Activated gamma-delta T cell treated with Interleukin-2 at 50 U/mL for 16 hours (primary cell): ENCODE measurements around the gene CCDC28B.
A peak's percentile ranks its signal among the peaks of the same experiment; 100 is the strongest.
"Not testable (repeated sequence)": the region's sequence is repeated elsewhere in the genome, so short reads cannot be mapped to it uniquely, and the experiment has no call there.

ENCODE experiments used
- DNase-seq: peaks from one replicate; pipeline ENCODE4 v3.0.0-alpha.2; 2020

The CCDC28B gene

GRCh38 chr1:32200226-32201010 is at the start of gene CCDC28B:
TSS of gene CCDC28B (plus strand) at chr1:32200595. CDS start at chr1:32201936, 1,341 bp downstream.
- peak; percentile 40 for DNase-seq

DNA sequence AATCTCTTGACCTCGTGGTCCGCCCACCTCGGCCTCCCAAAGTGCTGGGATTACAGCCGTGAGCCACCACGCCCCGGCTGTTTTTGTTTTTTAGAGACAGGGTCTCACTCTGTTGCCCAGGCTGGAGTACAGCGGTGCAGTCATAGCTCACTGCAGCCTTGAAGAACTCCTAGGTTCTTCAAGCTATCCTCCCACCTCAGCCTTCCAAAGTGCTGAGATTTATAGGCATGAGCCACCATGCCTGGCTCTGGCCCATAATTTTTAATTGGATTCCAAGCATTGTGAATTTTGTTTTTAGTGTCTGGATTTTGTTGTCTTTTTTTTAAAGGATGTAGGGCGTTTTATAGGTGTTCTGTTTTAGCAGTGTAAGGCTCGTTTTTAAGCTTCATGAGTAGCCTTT is 49.5 kb upstream of the CCDC28B start:
- DNase-seq: no peak

GRCh38 chr1:32151319-32151787 is 49.0 kb upstream of the CCDC28B start:
- DNase-seq: no peak

DNA sequence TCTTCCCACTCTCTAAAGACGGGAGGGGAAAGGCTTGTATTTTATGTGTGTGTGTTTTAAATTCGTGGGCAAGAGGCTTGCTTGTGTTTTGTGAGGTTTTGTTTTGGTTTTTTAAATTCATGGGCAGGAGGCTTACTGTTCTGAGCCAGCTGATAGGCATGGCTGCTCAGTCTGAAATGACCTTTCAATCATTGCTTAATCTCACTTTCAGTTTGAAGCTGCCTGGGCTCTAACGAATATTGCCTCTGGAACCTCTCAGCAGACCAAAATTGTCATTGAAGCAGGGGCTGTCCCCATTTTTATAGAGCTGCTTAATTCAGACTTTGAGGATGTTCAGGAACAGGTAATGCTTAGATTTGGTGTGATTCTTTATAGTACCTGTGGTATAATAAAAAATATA is 41.2 kb upstream of the CCDC28B start:
- no peak for DNase-seq

DNA sequence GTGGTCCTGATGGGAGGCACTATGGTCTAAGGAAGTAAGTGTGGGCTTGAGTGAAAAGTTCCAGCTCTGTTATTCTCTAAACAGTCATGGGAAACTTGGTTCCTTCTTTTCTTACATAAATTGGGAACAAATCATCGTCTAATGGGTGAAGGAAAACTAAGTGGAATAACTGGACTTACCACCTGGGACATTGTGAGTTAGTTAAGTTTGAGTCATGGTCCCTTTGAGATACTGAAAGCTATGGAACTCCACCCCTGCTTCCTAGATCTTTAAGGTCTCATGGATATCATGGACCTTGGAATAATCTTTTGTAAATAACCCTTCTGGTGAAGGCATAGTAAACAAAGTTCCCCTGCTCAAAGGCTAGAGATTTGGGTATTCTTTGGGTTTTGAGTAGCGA is 37.0 kb upstream of the CCDC28B start:
- no peak for DNase-seq

DNA sequence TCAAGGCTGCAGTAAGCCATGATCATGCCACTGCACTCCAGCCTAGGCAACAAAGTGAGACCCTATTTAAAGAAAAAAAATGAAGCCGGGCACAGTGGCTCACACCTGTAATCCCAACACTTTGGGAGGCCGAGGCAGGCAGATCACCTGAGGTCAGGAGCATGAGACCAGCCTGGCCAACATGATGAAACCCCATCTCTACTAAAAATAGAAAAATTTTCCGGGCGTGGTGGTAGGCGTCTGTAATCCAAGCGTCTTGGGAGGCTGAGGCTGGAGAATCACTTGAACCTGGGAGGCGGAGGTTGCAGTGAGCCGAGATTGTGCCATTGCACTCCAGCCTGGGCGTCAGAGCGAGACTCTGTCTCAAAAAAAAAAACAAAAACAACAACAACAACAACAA is 34.8 kb upstream of the CCDC28B start:
- not testable (repeated sequence) for DNase-seq

DNA sequence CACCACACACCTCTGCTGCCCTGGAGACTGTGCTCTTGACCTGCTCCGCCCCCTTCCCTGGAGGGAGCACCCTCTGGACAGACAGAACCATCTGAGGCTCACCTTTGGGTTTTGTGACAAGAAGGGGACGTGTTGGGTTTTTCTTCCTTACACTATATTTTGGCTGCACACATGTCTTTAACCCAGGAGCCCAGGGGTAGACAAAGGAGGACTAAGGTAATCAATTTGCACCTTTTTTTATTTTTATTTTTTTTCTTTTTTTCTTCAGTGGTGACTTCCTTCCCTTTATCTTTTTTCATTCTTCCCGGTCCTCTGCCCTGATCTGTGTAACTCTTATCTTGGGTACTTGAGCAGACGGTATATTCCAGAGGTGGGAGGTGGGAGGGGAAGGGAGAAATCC is 29.4 kb upstream of the CCDC28B start:
- DNase-seq: no peak

GRCh38 chr1:32172621-32173245 is 27.7 kb upstream of the CCDC28B start:
- DNase-seq: no peak

DNA sequence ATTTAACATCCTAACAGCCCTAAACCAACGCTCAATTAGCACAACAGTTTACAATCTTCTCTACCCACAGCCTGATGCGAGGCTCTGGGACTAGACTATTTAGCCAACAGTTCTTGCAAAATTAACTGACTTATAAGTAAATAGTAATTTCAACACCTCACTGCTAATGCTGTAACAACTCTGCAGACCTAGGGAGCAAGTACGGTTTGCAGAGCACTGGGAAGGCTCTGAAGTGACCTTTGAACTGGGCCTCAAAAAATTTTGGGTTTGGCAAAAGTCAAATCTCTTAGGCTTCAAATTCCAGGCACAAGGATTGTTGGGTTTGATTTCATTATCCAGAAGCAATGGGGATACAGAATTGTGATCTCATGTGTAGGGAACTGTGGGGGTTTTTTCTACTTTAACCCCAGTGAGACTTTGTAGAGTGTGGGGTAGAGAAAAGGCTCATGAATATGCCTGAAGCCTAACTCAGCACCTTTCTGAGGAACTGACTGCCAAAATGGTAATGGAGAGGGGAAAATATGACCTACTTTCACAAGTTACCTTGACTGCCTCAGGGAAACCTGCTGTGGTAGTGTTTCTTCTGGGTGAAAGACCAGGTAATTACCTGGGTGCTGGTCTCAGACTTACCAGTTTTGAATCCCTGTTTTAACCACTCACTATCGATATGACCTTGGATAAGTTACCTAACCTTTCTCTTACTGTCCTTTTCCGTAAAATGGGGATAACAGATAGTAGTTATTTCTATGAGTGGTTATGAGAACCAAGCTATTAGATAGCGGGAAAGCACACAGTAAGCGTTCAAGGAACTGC is 21.8 kb upstream of the CCDC28B start:
- DNase-seq: no peak

- DNase-seq: no peak
Observed at GRCh38 chr1:32179193-32179442, 21.3 kb upstream of the CCDC28B start.

- DNase-seq: peak; percentile 83
Observed at GRCh38 chr1:32179443-32180185, 20.8 kb upstream of the CCDC28B start, which contains the start of gene TXLNA. TSS of gene TXLNA (plus strand) at chr1:32179675. CDS start at chr1:32180346, 671 bp downstream.

GRCh38 chr1:32180186-32181060 is 20.0 kb upstream of the CCDC28B start:
- DNase-seq: peak; percentile 19

GRCh38 chr1:32181065-32181464 is 19.3 kb upstream of the CCDC28B start:
- DNase-seq: no peak

DNA sequence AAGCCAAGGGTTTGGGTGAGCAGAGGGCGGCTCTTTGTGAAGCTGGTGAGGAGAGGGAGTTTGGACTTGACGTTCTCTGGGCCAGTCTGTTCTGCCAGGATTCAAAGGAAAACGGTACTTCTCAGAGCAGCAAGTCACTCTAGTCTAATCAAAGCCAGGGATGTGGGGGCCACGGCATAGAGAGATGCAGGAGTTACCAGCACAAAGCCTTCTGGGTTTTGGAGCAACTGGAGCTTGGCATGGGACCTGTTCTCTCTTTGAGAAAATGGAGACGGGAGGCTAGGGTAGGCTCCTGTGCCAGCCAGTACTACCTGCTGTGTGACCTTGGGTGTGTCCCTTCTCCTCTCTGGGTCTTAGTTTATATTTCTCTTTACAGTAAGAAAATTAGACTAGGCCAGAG is 18.8 kb upstream of the CCDC28B start:
- no peak for DNase-seq

DNA sequence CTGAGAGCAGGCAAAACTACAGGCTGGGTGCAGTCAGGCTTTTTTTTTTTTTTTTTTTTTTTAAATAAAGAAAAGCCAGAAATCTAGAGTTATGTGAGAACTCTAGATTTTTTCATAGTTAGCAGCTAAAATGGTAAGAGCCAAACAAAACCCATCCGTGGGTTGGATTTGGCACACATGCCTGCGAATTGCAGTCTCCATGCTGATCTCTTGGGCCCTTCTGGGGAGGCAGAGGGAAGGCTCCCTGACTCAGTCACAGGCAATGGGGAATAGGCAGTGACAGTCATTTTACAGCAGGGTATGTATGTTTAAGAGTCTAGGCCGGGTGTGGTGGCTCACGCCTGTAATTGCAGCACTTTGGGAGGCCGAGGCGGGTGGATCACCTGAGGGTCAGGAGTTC is 18.3 kb upstream of the CCDC28B start:
- DNase-seq: no peak

DNA sequence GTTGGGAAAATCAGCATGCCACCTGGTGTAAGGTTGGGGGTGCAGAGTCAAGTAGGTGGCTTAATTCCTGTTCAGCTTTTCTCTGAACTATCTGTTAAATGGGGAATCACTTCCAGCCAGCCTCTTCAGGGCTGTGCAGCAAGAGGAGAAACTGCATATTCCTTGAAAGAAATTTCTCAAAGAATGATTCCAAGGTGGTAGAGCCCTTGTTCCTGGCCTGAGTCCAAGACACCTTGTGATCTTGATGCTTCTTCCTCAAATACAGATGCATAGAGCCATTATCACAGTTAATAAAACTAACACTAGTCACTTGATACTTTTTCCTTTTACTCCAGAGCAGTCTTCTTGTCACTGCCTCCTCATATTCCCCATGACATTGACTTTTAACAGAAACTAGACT is 15.7 kb upstream of the CCDC28B start:
- DNase-seq: no peak

DNA sequence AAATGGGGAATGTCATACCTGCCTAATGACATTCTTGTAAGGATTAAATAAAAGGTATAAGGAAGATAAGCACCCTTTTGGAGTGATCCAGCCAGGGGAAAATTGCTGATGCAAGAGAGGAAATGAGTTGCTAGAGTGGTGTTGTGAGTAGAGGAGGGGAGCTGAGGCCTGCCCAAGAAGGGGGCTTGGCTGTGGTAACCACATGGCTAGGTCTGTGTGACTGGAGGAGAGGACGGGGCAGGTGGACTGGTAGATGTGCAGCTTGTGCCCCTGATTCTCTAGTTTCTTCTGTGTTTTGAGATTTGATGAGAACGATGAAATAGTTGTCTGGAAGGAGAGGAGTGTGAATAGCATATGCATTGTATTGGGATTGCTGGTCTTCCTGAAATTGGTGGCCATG is 14.3 kb upstream of the CCDC28B start:
- no peak for DNase-seq

DNA sequence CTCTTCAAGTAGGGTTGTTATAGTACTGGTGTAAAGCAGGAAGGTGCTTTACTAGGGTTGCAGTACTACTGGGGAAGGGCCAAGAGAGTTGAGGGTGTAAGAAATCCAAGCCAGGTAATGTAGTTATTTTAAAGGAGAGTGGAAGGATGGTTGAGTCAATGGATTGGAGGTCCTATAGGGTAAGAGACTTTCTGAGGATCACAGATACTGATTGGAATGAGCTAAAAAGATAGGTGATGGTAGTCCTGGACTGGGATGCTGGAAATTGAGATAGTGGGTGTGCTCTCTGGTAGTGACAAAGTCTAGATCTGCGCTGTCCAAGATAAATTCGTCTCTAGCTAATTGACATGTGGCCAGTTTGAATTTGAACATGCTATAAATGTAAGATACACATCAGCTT is 13.9 kb upstream of the CCDC28B start:
- DNase-seq: no peak

- no peak for DNase-seq
Observed at GRCh38 chr1:32187850-32188249, 12.5 kb upstream of the CCDC28B start.

DNA sequence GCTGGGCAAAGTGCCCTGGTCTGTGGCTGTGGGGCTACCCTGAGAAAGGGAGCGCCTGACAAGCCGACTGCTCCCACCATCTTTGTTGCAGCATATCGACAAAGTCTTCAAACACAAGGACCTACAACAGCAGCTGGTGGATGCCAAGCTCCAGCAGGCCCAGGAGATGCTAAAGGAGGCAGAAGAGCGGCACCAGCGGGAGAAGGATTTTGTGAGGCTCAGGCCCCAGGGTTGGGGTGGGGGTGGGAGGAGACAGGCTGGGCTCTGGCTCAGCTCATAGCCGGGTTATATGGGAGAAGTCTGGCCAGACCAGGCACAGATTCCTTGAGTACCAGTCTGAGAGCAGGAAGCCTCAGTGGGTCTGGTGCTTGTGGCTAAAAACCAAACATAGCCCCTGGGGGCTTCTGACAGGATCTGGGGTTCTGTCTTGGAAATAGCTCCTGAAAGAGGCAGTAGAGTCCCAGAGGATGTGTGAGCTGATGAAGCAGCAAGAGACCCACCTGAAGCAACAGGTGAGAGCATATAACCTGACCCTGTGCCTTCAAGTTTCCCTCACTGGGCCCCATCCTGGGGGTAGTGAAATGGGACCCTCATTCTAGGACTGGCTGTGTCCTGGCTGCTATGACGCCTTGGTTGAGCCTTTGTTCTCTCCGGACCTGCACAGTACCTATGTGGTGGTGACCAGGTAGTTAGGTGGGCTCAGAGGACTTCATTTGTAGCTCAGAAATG is 8.0 kb upstream of the CCDC28B start:
- no peak for DNase-seq

GRCh38 chr1:32194984-32195383 is 5.4 kb upstream of the CCDC28B start:
- DNase-seq: no peak
